Right lobe of liver (tissue), 6 donors: Measurements from ENCODE around the gene UNC93B1. TPM values are rescaled to one million over a fixed set of nuclear protein-coding genes. Genes with fewer than 3 reads are reported as not detected.

Experiments
- ATAC-seq, 4 donors: fragments of 200-7000 bp; cut with Tn5 transposase; one replicate each; pipeline ENCODE4 v1.9.1; 2020; ENCODE audit warnings: mild to moderate bottlenecking in 4 of 4, moderate library complexity in 4 of 4
- DNase-seq, 3 donors: peaks; one replicate each; pipeline ENCODE4 v3.0.0-alpha.2; 2020
- H3K27ac ChIP-seq, 3 donors: fragments of 200-600 bp; one replicate each; pipeline ENCODE4 v1.8.0; 2022
- H3K27me3 ChIP-seq, 2 donors: fragments of 200-600 bp; one replicate each; pipeline ENCODE4 v1.8.0; 2022
- H3K36me3 ChIP-seq, 4 donors: fragments of 200-600 bp; sonication (generic) in 1 of 4; one replicate each; pipeline versions ENCODE4 v1.5.1 to v1.8.0; 2017 to 2022; ENCODE audit warnings: control low read depth in 1 of 4
- H3K4me1 ChIP-seq, 4 donors: fragments of 200-600 bp; sonication (generic) in 1 of 4; one replicate each; pipeline versions ENCODE4 v1.5.1 to v1.8.0; 2017 to 2022; ENCODE audit warnings: control low read depth in 1 of 4
- H3K4me3 ChIP-seq, 3 donors: fragments of 200-600 bp; one replicate each; pipeline ENCODE4 v1.8.0; 2022
- H3K9me3 ChIP-seq, 4 donors: fragments of 200-600 bp; sonication (generic) in 1 of 4; one replicate each; pipeline versions ENCODE4 v1.5.1 to v1.8.0; 2017 to 2022; ENCODE audit warnings: control low read depth in 1 of 4
- POLR2A ChIP-seq: fragments of 450-650 bp; IDR thresholded peaks from one replicate; pipeline ENCODE4 v1.6.1; 2017; ENCODE audit warnings: antibody characterized with exemption, mild to moderate bottlenecking
- WGBS: methylation state at CpG from one replicate; pipeline ENCODE4 v1.1.6; 2018; ENCODE audit warnings: low coverage, low lambda C conversion rate; ENCODE audit not compliant: insufficient coverage; ENCODE audit errors: missing lambda C conversion rate; 5-methylcytosine and 5-hydroxymethylcytosine counted together
- intact Hi-C, 2 donors: fragments of 100-400 bp; cut with DNase I; formaldehyde crosslinking; loops; one replicate each; pipeline versions ENCODE4 v1.11.2 to v1.14.1; 2022
- total RNA-seq, 6 experiments: library from RNA; depleted of rRNA in 2 of 6; stranded (reverse); fragments of >200 nt in 2 of 6; fragmentation: NEBNext Ultra II Directional in 3 of 6; extraction: Animal tissue kit (Norgen Biotek cat#: 25700) in 3 of 6; gene quantifications; one replicate each; pipeline versions ENCODE4 v1.1.0 to v1.2.4, GENCODE V29; 2016 to 2023
- TF ChIP-seq, protein P1 (sequence below), 4 donors: fragments of 200-600 bp in 3 of 4; fragments of 450-650 bp in 1 of 4; IDR thresholded peaks; one replicate each; pipeline versions ENCODE4 v1.5.1 to v1.8.0; 2016 to 2022; ENCODE audit warnings: antibody characterized with exemption in 4 of 4, mild to moderate bottlenecking in 2 of 4
- donor health status: DM: no; HTN: yes; CAD: no.
- donor health status: DM: no; HTN: no; CAD: no.
- donor health status: DM: no; HTN: no; CAD: no.
- donor health status: DM: no; HTN: yes; CAD: no.
- donor health status: DM: no; HTN: yes; CAD: no.

The UNC93B1 gene
- total RNA-seq, 6 experiments from 2014 or later: 13.3 to 21.4 (median 17.9) TPM

DNA sequence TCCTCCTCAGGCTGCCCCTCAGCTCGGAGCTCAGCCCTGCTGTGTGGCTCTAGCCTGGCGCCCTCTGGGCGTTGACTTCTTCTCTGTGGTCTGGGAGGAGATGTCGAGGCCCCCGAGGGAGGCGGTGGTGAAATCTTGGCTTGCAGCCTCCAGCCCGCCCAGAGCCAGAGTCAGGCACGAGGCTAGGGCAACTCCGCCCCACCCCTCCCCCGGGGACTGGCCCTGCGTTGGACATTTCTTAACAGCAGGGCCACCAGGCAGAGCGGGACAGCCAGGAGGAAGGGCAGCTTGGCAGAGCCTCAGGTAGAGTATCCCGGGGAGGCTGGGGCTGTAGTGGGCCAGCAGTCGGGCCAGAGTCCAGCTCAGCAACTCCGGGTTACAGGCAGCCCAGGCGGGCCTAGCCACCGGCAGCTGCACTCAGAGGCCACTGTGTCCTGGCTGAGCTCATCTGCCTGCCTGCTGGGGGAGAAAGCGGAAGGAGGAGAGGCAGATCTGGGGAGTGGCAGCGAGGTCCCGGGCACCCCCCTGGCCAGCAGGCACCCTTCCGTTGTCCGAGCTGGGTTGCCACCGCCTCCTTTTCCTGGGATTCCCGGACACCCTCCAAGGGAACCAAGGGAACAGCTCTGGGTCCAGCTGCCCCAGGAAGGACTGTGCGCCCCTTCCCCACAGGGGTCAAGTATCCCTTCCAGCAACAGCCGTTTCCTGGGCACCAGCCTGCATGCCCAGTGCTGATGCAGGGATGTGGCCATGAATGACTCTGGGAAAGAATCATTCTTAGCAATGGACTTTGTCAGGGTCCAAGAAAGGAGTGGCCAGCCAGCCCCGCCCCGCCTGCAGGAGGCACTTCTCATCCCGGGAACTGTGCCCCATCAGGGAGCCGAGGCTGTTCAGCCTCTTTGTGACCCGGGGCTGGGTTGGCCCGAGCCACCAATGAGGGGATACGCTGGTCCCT, 6.5 kb upstream of the UNC93B1 start, which contains the start of gene ALDH3B1:
ALDH3B1 (plus strand) TSS at position 238 of the 952 bp plus-strand sequence. CDS start 4,971 bp downstream, outside the sequence.
- H3K4me3 ChIP-seq: peak within 1 kb of the TSS; percentile 12 to 33 (median 28)
- intact Hi-C loops: no loop called here
- TF ChIP-seq POLR2A: peak; percentile 83
- TF ChIP-seq, protein P1, sequence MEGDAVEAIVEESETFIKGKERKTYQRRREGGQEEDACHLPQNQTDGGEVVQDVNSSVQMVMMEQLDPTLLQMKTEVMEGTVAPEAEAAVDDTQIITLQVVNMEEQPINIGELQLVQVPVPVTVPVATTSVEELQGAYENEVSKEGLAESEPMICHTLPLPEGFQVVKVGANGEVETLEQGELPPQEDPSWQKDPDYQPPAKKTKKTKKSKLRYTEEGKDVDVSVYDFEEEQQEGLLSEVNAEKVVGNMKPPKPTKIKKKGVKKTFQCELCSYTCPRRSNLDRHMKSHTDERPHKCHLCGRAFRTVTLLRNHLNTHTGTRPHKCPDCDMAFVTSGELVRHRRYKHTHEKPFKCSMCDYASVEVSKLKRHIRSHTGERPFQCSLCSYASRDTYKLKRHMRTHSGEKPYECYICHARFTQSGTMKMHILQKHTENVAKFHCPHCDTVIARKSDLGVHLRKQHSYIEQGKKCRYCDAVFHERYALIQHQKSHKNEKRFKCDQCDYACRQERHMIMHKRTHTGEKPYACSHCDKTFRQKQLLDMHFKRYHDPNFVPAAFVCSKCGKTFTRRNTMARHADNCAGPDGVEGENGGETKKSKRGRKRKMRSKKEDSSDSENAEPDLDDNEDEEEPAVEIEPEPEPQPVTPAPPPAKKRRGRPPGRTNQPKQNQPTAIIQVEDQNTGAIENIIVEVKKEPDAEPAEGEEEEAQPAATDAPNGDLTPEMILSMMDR (IDR thresholded peaks at IDR 0.05): no peak
- H3K9me3 ChIP-seq: no peaks in the 10 kb centered on the region
- peak within 1 kb of the TSS; percentile 56 to 83 (median 69) for H3K27ac ChIP-seq
- H3K36me3 ChIP-seq: no peaks in the 10 kb centered on the region
- H3K27me3 ChIP-seq: no peaks in the 10 kb centered on the region
- DNase-seq: peak; percentile 91 to 98 (median 96)
- WGBS: 0% methylated on average over 2 of the region's 33 CpGs
- ATAC-seq: peak; percentile 89 to 93 (median 92)
- peaks cover 0 to 17% (median 6%) of the 10 kb centered on the region in 4 donors for H3K4me1 ChIP-seq

DNA sequence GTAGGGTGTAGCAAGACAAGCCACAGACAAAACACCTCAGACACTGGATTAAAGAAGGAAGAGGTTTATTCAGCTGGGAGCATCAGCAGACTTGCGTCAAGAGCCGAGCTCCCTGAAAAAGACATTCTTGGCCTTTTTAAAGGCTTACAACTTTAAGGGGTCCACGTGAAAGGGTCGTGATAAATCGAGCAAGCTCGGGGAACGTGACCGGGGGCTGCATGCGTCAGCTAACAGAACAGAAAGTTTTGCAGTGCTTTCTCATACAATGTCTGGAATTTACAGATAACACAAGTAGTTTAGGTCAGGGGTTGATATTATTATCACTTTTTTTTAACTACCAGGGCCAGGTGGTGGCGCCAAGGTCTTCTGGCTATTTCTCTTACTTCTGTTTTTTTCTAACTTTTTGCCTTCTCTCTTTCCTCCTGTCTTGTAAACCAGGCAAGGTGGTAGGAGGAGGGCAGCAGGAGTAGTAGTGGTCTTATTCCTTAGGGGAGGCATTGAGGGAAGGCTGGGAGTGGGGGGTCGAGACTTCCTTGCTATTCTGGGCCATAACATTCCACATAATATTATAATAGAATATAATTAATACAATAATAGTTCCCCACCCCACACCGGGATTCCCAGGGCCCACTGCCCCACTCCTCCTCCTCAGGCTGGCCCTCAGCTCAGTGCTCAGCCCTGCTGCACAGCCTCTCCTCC, 5.6 kb upstream of the UNC93B1 start:
- Histone ChIP-seq H3K4me3 (peak overlapping the region in 2 of 3 donors; percentile 28 to 33), H3K27ac (peak overlapping the region; percentile 56 to 83 (median 69)), H3K4me1 (peaks cover 0 to 17% (median 6%) of the 10 kb centered on the region in 4 donors), H3K36me3 (no peaks in the 10 kb centered on the region), H3K27me3 (no peaks in the 10 kb centered on the region), H3K9me3 (no peaks in the 10 kb centered on the region)
- ATAC-seq (no peak), DNase-seq (peak in 1 of 3 donors; percentile 24)
- intact Hi-C loops: no loop called here
- WGBS: 46% methylated on average over 9 of the region's 12 CpGs
- TF ChIP-seq, protein P1 (IDR thresholded peaks at IDR 0.05): peak in 1 of 4 donors; percentile 21
- no peak for TF ChIP-seq POLR2A

DNA sequence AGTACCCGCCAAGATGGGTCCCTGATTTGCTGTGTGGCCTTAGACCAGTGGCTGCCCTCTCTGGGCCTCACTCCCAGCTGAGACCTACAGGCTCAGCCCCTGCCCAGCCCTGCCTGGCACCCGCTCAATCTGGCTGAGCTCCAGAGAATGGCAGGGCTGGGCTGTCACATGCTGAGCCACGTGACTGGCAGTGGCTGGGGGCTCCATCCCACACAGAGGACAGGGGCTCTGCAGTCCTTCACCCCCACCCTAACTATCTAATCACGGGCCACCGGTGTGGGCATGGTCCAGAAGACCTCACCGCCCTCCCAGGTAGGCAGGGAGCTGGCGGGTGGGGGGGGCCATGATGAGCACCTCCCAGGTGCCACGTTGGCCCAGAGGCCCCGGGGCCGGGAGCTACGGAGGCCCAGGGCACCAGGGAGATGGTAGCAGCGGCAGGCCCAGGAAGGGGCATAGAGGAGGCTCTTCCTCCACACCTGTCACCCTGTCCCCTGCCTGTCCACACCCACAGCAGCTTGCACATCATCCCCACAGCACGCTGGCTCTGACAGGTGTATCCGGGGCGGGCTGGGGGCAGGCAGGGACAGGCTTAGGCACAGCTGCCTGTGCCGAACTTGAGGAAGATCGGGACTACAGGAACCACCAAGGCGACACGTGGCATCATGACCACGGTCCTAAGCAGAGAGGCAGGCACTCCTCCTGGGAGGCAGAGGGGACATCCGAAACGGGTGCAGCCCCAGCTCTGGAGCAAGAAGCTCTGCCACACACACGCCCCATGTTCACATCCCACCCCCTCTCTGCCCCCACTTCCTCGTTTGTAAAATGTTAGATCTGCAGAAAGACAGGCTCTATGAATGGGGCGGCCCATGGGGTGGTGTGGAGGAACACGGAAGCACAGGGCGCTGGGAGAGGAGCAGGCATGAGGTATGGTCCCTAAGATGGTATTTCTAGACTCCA, 4.8 kb upstream of the UNC93B1 start:
- intact Hi-C loops: no loop called here
- Histone ChIP-seq H3K4me3 (no peak overlapping the region), H3K27ac (peak overlapping the region in 1 of 3 donors; percentile 69), H3K9me3 (no peaks in the 10 kb centered on the region), H3K27me3 (no peaks in the 10 kb centered on the region), H3K4me1 (peaks cover 0 to 17% (median 7%) of the 10 kb centered on the region in 4 donors), H3K36me3 (no peaks in the 10 kb centered on the region)
- 38% methylated on average over 2 of the region's 27 CpGs for WGBS
- no peak for ATAC-seq
- peak in 2 of 3 donors; percentile 46 to 68 for DNase-seq
- no peak for TF ChIP-seq POLR2A
- TF ChIP-seq, protein P1 (IDR thresholded peaks at IDR 0.05): no peak
